Aorta (tissue), 5 donors: Measurements from ENCODE around the gene DQX1. TPM values are rescaled to one million over a fixed set of nuclear protein-coding genes. Genes with fewer than 3 reads are reported as not detected.

Source experiments
- ATAC-seq: fragments of 200-7000 bp; cut with Tn5 transposase; one replicate; pipeline ENCODE4 v1.9.1; 2022; ENCODE audit warnings: moderate library complexity; ENCODE audit not compliant: low FRiP score
- DNase-seq, 2 donors: peaks; one replicate each; pipeline ENCODE4 v3.0.0-alpha.2; 2020
- H3K27ac ChIP-seq, 2 donors: one replicate each; pipeline ENCODE4 v1.5.1; 2013; ENCODE audit warnings: low read length in 2 of 2, mild to moderate bottlenecking in 2 of 2, moderate library complexity in 2 of 2, control low read depth in 1 of 2, inconsistent platforms in 1 of 2, low read depth in 1 of 2
- H3K27me3 ChIP-seq, 2 donors: one replicate each; pipeline ENCODE4 v1.6.1; 2013; ENCODE audit warnings: control low read depth in 1 of 2, low read length in 1 of 2, mild to moderate bottlenecking in 1 of 2, moderate library complexity in 1 of 2; ENCODE audit not compliant: insufficient read depth in 2 of 2, control insufficient read depth in 1 of 2
- H3K36me3 ChIP-seq, 2 donors: one replicate each; pipeline ENCODE4 v1.6.1; 2013; ENCODE audit warnings: control low read depth in 1 of 2, low read length in 1 of 2, mild to moderate bottlenecking in 1 of 2; ENCODE audit not compliant: insufficient read depth in 2 of 2, control insufficient read depth in 1 of 2
- H3K4me1 ChIP-seq, 2 donors: one replicate each; pipeline ENCODE4 v1.6.1; 2013; ENCODE audit warnings: low read length in 2 of 2, control low read depth in 1 of 2, mild to moderate bottlenecking in 1 of 2, moderate library complexity in 1 of 2; ENCODE audit not compliant: insufficient read depth in 2 of 2, control insufficient read depth in 1 of 2
- H3K4me3 ChIP-seq, 2 donors: one replicate each; pipeline ENCODE4 v1.5.1; 2013; ENCODE audit warnings: low read length in 2 of 2, control low read depth in 1 of 2, mild to moderate bottlenecking in 1 of 2
- H3K9me3 ChIP-seq: one replicate; pipeline ENCODE4 v1.6.1; 2013; ENCODE audit warnings: mild to moderate bottlenecking, low read length; ENCODE audit not compliant: control insufficient read depth
- WGBS, 2 donors: extraction: QIAGEN DNeasy Blood & Tissue Kit; methylation state at CpG; one replicate each; pipeline ENCODE4 v1.1.7; 2013; 5-methylcytosine and 5-hydroxymethylcytosine counted together
- intact Hi-C, 2 donors: fragments of 100-400 bp; cut with DNase I; formaldehyde crosslinking; loops; one replicate each; pipeline versions ENCODE4 v1.14.2 to v1.15.0; 2022
- polyA plus RNA-seq, 2 donors: library from polyadenylated mRNA; stranded (reverse); fragments of 200-250 nt; gene quantifications; one replicate each; pipeline ENCODE4 v1.2.3, GENCODE V29; 2013
- total RNA-seq, 2 donors: library from RNA; stranded (reverse); fragmentation: NEBNext Ultra II Directional; extraction: Animal tissue kit (Norgen Biotek cat#: 25700); gene quantifications; one replicate each; pipeline ENCODE4 v1.2.1, GENCODE V29; 2021
- donor health status: healthy with polysubstance abuse.
- donor health status: Bipolar disorder and iron deficiency.
- donor health status: DM: no; HTN: no; CAD: no.
- donor health status: DM: no; HTN: no; CAD: no.
- donor health status: DM: yes; HTN: yes; CAD: no.

Gene DQX1
- total and polyA plus RNA-seq, 4 donors, result 0.24 to 4.1 TPM; not detected in 2

GRCh38 chr2:74497777-74498499 lies 28.1 kb downstream of the DQX1 start:
- H3K36me3 ChIP-seq, result no peaks in the 10 kb centered on the region
- ATAC-seq (peak; percentile 41), DNase-seq (peak in 1 of 2 donors; percentile 70)
- 2% methylated on average over 61 of the region's 61 CpGs for WGBS, 2 donors
- no peaks in the 10 kb centered on the region for H3K4me1 ChIP-seq
- H3K4me3 ChIP-seq, result no peak overlapping the region
- no peaks in the 10 kb centered on the region for H3K27me3 ChIP-seq
- H3K27ac ChIP-seq, result no peak overlapping the region
- no peaks in the 10 kb centered on the region for H3K9me3 ChIP-seq
- intact Hi-C loops, result no loop called here

- Histone ChIP-seq H3K4me1 (no peaks in the 10 kb centered on the region), H3K9me3 (no peaks in the 10 kb centered on the region), H3K4me3 (no peak overlapping the region), H3K36me3 (no peaks in the 10 kb centered on the region), H3K27me3 (no peaks in the 10 kb centered on the region), H3K27ac (no peak overlapping the region)
- peak in 1 of 2 donors; percentile 34 for DNase-seq
- intact Hi-C loops, result no loop called here
- ATAC-seq, result no peak
- WGBS, 2 donors, result 43% methylated on average over 19 of the region's 19 CpGs
These were observed 28.8 kb downstream of the DQX1 start for GRCh38 chr2:74496997-74497776.

DNA sequence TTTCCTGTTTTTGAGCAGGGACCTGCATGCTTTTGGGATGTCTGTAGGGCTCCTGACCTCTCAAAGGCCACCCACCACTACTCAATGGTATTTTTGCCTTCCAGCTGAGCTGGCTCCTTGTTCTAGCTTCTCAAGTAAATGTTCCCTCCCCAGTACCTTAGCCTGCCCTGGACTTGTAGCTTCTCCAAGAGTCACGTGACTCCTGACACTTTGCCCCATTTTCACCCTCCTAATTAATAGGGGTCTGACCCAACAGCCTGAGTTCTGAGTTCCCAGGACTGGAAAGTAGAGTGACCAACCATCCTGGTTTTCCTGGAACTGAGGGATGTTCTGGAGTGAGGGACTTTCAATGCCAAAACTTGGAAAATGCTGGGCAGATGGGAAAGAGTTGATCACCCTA lies 30.6 kb downstream of the DQX1 start:
- Histone ChIP-seq H3K27ac (no peak overlapping the region), H3K4me1 (no peaks in the 10 kb centered on the region), H3K9me3 (no peaks in the 10 kb centered on the region), H3K4me3 (no peak overlapping the region), H3K36me3 (peaks cover 0 to 11% of the 10 kb centered on the region in 2 donors), H3K27me3 (no peaks in the 10 kb centered on the region)
- DNase-seq, result no peak
- WGBS, 2 donors, result 83 to 96% methylated on average over 1 of the region's 1 CpG
- ATAC-seq, result no peak
- intact Hi-C loops, result no loop called here

DNA sequence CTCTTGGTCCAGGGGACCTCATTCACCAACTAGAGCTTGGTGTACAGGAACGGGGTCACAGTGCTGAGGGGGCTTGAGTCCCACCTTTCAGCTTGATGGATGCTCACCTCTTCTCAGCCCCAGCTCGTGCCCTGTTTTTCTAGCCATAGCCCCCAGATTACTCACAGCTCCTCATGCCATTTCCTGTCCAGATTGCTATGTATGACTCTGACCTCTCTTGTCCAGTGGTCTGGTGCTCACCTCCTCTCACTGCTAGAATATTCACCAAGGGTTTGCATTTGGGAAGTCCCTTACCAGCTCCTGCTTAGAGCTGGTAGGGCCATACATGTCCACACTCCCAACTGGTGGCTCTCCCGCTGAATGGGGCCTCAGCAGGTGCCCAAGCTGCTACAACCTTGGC lies 32.5 kb downstream of the DQX1 start:
- no peaks in the 10 kb centered on the region for H3K9me3 ChIP-seq
- no peak overlapping the region for H3K27ac ChIP-seq
- ATAC-seq, result no peak
- no peak overlapping the region for H3K4me3 ChIP-seq
- no peaks in the 10 kb centered on the region for H3K4me1 ChIP-seq
- DNase-seq, result no peak
- H3K36me3 ChIP-seq, result peaks cover 0 to 13% of the 10 kb centered on the region in 2 donors
- WGBS, 2 donors, result 82 to 87% methylated on average over 3 of the region's 3 CpGs
- intact Hi-C loops, result no loop called here
- no peaks in the 10 kb centered on the region for H3K27me3 ChIP-seq

- no peaks in the 10 kb centered on the region for H3K27me3 ChIP-seq
- no peak overlapping the region for H3K27ac ChIP-seq
- peaks cover 0 to 13% of the 10 kb centered on the region in 2 donors for H3K36me3 ChIP-seq
- intact Hi-C loops, result no loop called here
- H3K4me3 ChIP-seq, result no peak overlapping the region
- DNase-seq (peak in 1 of 2 donors; percentile 20), ATAC-seq (no peak)
- no peaks in the 10 kb centered on the region for H3K9me3 ChIP-seq
- WGBS, 2 donors, result 91 to 98% methylated on average over 12 of the region's 12 CpGs
- H3K4me1 ChIP-seq, result no peaks in the 10 kb centered on the region
These were observed 34.1 kb downstream of the DQX1 start for GRCh38 chr2:74491648-74492544.

DNA sequence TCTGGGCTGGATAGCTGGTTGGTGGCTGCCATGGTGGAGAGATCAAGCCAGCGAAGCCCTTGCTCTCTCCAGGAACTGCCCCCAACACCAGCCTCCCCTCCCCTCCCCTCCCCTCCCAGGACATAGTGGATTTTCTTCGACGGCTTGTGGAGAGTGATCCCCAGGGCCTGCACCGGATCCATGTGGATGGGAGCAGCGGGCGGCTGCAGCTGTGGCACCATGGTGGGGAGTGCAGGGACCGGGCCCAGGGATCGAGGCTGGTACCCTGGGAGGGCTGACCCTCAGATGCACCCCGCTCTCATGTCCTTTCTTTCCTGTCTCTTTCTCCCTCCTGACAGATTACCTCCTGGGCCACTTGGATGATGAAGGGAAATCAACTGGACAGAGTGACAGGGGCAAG lies 36.1 kb downstream of the DQX1 start:
- intact Hi-C loops, result no loop called here

GRCh38 chr2:74488643-74489481 lies 37.2 kb downstream of the DQX1 start:
- 89 to 90% methylated on average over 9 of the region's 9 CpGs for whole genome bisulfite sequencing, 2 donors
- H3K4me3 ChIP-seq, result no peak overlapping the region
- ATAC-seq (no peak), DNase-seq (peak in 1 of 2 donors; percentile 6)
- no peaks in the 10 kb centered on the region for H3K4me1 ChIP-seq
- no peaks in the 10 kb centered on the region for H3K27me3 ChIP-seq
- peaks cover 0 to 13% of the 10 kb centered on the region in 2 donors for H3K36me3 ChIP-seq
- H3K27ac ChIP-seq, result no peak overlapping the region
- no peaks in the 10 kb centered on the region for H3K9me3 ChIP-seq
- intact Hi-C loops, result no loop called here

More for the DNA sequence above, 36.1 kb downstream of the DQX1 start:
- no peak overlapping the region for H3K27ac ChIP-seq
- H3K9me3 ChIP-seq, result no peaks in the 10 kb centered on the region
- DNase-seq, result peak in 1 of 2 donors; percentile 11
- no peaks in the 10 kb centered on the region for H3K4me1 ChIP-seq
- H3K27me3 ChIP-seq, result no peaks in the 10 kb centered on the region
- WGBS, 2 donors, result 94 to 96% methylated on average over 9 of the region's 9 CpGs
- ATAC-seq, result no peak
- no peak overlapping the region for H3K4me3 ChIP-seq
- peaks cover 0 to 13% of the 10 kb centered on the region in 2 donors for H3K36me3 ChIP-seq

DNA sequence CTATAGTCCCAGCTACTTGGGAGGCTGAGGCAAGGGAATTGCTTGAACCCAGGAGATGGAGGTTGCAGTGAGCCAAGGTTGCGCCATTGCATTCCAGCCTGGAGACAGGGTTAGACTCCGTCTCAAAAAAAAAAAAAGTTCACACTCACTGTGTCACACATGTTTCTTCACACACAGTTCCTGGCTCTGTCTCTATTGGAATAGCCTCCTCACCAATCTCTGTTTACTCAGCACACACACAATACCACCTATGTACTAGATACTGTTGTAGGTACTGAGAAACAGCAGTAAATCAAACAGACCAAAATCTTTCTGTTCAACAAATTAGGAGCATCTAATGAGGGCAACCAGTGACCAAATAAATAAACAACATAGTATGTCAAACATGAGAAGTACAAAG lies 39.9 kb downstream of the DQX1 start:
- ATAC-seq (no peak), DNase-seq (peak in 1 of 2 donors; percentile 19)
- Histone ChIP-seq H3K27me3 (no peaks in the 10 kb centered on the region), H3K4me3 (no peak overlapping the region), H3K36me3 (peaks cover 0 to 8% of the 10 kb centered on the region in 2 donors), H3K27ac (no peak overlapping the region), H3K4me1 (peaks cover 0 to 3% of the 10 kb centered on the region in 2 donors), H3K9me3 (no peaks in the 10 kb centered on the region)
- intact Hi-C loops, result no loop called here
- WGBS, 2 donors, result 92 to 96% methylated on average over 2 of the region's 2 CpGs
